Activated CD4-positive, alpha-beta T cell treated with anti-CD3 and anti-CD28 coated beads, Interleukin-2, amount 50 U/mL, for 16 hours (primary cell): Measurements from ENCODE around the gene B3GALNT2.
A peak's percentile ranks its signal among the peaks of the same experiment; 100 is the strongest.

Source experiments
- DNase-seq: peaks from one replicate; pipeline ENCODE4 v3.0.0-alpha.2; 2020

The B3GALNT2 gene

DNA sequence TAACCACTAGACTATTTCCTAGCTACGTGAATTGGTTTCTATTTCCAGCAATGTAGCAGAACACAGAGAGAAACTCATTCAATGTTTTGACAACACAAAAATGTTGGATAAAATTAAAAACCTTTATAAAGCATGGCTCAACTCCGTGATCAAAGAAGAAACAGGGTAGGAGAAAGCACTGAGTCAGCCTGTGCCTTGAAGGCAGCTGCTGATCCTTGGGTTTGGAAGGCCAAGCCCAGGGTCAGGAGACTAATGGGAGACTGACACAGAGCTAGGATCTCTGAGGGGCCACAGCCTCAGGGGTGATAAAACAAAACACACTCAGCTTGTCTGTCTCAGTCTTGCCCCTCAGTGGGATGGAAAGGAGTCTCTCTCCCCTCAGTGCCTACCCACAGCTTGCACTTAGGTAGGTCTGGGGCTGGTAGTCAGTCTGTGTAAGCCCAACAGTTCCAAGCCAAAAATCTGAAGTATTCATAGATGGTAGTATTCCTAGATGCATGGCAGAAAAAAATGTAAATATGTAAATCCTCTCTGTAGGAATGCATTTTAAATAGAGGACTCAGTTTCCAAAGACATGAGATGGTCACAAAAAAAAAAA lies 53.3 kb downstream of the B3GALNT2 start:
- DNase-seq: no peak

DNA sequence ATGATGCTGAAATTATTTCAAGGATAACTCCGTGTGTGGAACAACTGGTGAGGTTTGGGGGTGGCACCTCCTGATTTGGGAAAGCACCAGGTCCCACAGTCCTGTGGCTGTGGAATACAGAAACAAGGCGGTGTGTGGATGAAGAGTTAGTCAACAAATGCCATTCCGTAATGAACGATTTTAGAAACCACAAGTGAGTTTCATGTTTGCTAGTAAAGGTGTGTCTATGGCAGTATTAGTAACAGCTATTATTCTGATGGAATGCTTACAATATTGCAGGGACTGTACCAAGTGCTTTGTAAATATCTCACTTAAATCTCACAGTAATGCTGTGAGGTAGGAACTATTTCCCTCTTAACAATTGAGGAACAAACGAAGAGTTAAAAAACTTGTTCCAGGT lies 53.8 kb downstream of the B3GALNT2 start:
- no peak for DNase-seq

DNA sequence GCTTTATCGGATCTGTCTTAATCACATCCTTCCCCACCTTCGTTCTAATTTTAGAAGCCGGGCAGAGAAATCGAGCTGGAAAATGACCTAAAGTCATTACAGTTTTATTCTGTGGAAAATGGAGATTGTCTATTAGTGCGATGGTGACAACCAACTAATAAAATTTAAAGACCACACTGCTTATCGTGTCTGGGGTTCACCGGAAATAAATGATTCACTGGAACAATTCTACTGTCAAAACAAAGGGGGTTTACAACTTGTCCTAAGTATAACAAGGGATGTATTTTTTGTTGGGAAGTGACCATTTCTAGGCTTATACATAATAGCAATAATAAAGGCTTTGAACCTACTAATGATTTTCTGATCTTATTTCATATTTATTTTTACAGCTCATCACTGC lies 55.6 kb downstream of the B3GALNT2 start:
- no peak for DNase-seq

DNA sequence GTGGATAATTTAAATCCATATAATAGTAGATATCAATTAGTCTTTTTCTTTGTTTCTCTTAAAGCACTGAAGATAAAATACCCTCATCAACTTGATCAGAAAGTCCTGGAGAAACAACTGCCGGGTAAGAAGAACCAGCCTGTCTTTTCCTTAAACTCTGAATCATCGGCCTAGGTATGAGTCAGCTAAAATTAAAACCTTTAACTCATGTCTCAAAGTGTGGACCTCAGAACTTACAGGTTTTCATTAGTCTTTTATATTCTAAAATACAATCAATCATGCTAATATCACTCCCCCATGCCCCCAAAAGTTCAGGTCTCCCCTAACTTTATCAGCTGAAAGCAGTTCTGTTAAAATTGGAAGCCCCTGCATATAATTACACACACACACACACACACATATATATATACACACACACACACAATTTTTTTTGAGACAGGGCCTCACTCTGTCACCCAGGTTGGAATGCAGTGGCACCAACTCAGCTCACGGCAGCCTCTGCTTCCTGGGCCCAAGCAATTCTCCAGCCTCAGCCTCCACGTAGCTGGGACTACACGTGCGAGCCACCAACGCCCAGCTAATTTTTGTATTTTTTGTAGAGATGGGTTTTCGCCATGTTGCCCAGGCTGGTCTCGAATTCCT lies 61.3 kb downstream of the B3GALNT2 start:
- DNase-seq: peak; percentile 23

DNA sequence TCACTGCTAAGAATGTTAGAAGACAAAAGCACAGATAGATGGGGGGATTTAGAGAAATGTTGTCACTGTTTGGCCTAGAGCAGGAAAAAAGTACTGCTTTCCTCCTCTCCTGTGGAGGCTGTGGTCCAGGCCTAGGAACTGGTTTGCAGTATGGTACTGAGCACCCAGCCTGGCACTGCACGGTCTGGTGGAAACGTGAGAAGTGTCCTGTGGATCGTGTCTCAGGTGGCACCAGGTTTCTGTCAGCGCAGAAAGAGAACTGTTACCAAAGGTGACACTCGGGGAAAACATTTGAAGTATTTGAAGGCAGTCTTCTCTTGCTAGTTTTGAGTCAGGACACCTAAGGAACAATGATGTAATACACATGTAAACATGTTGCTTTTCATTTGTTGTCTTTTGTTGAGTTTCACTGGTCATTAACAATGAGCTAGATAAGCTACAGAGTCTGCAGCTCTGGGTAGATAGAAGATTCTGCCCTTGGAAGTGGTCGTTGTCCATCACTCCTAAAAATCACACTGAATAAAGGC lies 63.0 kb downstream of the B3GALNT2 start:
- no peak for DNase-seq

DNA sequence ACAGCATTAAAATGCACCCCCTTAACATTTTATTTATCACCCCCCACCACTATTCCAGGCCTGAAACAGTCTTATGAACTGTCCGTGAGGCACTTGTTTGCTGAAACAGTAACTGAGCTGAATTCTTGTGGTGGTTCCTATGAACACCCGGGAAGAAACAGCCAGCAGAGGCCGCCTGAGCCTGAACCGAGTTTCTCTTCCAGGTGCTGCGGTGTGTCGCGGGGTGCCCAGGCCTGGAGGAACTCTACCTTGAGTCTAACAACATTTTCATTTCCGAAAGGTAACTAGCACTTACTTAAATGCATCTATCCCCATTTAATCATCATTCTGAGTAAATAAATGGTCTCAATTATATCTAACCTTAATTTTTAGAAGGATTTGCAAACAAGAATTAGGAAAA lies 70.3 kb downstream of the B3GALNT2 start:
- DNase-seq: no peak

DNA sequence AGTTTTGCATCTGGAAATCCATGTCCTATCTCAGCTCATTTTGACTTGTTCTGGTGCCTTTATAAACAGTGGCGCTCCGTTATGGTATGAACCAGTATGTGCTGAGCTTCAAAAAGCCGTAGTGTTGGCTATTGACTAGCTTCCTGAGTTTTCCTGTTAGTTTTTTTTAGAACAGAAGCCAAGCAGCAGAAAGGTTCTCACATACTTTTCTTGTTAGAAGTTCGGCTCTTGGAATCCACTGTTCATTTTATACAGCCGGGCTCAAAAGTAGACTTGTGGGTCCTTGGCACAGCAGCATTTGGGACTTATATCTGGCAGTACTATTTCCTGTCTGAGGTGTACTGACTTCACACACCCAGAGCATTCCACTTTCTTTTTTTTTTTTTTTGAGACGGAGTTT lies 73.3 kb downstream of the B3GALNT2 start:
- DNase-seq: no peak

DNA sequence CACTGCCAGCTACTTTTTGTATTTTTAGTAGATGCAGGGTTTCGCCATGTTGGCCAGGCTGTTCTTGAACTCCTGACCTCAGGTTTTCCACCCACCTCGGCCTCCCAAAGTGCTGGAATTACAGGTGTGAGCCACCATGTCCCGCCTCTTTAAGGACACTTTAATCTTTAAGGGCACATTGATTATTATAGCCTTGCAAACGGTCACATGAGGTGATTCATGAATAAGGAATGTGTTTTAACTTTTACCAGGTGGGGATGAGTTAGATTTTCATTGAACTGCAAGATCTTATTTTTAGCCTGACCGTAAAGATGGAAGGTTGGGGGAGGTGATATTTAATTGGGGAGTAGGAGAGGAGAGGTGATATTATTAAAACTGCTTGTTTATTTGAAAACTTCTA lies 75.1 kb downstream of the B3GALNT2 start:
- no peak for DNase-seq

DNA sequence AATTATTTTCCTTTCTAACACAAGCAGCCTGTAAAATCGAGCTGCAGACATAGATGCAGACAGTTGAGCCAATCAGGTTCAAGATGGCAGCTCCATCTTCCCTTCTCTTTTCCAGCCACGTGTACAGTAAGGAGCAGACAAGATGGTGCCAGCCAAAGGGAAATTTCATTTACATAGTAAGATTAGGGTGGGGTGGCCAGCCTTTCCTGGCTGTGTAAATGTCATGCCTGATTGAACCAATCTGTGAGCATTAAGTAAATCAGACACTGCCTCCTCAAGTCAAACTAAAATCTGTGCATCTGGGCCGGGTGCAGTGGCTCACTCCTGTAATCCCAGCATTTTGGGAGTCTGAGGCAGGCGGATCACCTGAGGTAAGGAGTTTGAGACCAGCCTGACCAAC lies 76.8 kb downstream of the B3GALNT2 start:
- no peak for DNase-seq

DNA sequence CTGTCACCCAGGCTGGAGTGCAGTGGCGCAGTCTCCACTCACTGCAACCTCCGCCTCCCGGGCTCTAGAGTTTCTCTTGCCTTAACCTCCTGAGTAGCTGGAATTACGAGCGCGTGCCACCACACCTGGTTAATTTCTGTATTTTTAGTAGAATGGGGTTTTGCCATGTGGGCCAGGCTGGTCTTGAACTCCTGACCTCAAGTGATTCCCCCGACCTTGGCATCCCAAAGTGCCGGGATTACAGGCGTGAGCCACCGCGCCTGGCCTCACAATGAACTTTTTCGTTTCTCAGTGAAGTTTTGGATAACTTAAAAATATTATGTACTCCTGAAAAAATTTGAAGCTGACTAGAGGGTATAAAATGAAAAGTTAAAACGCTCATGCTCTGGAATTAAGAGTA lies 77.6 kb downstream of the B3GALNT2 start:
- DNase-seq: no peak

DNA sequence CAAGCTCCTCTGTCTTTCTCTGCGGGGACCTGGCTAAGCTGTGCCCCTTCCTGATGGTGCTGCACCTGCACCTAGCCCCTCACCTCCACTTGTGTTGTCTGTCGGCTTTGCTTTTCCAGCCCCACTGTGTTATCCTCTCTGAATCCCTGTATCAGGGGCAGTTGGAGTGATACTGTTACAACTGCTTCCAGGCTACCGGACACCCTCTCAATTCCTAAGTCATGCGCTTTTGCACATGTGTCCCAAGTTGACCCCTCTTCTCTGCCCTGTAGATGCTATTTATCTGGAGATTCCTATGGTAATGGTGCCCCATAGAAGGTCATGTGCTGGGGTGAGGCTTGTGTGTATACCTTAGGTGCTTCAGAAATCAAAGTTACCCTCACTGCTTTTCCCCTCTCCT lies 78.1 kb downstream of the B3GALNT2 start:
- DNase-seq: no peak

DNA sequence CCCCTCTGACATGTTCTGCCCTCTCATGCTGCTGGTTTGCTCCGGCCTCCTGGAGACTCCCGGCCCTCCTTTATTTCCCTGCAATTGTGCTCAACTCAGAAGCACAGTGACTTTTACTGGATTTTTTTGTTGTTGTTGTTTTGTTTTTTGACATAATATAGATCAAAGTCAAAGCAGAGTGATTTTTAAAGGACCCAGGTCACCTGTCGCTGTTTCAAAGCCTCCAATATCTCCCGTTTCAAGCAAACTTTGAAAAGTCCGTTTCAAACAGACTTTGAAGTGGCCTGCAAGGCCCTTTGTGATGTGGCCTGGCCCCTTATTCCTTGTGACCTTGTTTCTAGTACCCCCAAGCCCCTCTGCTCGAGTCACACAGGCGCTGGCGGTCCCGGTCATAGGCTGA lies 78.9 kb downstream of the B3GALNT2 start:
- no peak for DNase-seq

DNA sequence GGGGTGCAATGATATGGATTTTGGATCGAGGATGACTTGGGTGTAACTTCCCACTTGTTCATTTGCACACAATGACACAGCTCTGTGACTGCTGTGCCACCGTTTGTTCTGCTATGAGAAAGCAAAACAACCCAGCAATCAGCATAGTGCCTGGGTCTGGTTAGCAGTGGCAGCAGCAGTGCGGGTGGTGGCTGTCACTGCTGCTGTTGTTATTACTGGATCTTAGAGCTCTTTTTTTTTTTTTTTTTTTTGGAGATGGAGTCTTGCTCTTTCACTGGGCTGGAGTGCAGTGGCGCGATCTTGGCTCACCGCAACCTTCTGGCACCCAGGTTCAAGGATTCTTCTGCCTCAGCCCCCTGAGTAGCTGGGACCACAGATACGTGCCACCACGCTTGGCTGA lies 80.2 kb downstream of the B3GALNT2 start:
- DNase-seq: peak; percentile 7

DNA sequence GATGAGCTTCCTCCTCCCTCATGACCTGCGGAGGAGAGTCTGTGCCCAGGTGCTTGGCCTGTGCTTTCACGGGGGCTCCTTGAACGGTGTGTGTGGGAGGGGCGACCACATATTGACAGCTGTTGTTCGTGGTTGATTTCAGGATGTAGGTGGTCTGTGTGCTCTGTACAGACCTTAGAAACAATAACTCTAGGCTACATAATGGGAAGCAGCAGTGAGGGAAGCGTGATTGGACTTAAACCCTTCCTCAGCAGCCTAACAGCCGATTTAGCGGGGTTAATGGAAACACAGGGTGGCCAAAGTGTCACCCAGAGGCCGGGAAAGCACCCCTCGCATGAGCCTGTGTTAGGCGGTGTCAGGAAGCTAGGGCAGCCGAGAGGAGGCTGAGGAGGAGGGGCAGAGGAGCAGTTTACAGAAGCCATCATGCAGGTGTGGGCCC lies 81.0 kb downstream of the B3GALNT2 start:
- DNase-seq: no peak

DNA sequence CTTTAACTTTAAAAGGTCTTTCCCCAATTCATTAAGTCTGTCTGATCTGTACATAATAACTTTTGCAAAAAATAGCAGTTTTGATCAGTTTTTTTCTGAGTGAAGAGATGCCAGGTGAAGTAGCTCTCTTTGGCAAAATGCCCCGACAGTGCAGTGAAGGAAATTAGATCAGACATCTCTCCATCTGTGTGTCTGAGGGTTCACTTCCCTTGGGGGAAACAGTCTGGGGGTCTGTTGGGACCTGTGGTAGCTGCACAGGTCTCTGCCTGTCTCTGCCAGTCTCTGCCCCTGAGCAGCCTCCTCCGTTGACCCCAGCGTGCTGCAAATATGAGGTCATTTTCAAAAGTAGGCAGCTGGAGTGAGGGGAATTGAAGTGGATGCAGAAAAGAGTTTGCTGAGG lies 82.5 kb downstream of the B3GALNT2 start:
- DNase-seq: no peak

DNA sequence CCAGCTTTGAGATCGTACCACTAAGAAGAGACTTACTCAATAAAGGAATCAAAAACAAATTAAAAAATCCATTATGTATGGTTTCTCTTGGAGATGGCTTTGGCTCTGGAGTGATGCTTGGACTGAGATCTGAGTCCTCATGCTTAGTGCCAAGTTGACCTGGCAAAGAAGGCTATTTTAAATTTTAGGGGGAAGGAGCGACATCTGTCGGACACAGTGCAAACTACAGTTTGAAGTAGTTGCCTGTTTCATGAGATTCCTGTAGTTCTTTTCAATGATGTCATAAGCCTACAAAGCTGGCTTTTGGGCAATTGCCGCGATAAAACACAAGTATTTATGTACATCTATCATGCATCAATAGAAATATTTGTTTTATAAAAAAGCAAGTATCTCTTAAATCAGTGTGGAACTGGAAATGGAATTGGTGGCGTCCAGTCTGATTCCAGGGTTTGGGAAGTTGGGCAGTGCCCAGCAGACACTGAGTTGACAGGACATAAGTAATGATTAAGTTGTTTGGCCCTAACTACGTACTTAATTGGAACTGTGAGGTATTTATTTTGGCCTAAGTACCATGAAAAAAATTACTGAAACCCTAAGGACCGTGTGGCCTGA lies 87.1 kb downstream of the B3GALNT2 start:
- DNase-seq: peak; percentile 72

DNA sequence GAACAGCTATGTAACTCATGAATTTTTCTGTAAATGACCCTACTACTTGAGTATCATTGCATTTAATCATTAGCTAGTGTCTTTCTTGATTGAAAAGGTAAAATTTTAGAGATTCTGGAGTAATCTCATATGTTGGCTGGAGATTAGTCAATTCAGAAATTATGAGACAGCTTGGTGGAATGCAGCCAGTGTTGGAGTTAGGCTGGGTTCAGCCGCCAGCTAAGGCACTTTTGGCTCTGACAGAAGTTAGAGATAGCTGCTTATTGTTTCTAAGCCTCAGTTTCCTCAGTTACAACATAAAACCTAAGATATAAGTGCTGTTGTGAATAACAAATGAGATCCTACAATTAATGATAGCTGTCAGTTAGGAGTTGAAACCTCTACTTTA lies 87.6 kb downstream of the B3GALNT2 start:
- no peak for DNase-seq

DNA sequence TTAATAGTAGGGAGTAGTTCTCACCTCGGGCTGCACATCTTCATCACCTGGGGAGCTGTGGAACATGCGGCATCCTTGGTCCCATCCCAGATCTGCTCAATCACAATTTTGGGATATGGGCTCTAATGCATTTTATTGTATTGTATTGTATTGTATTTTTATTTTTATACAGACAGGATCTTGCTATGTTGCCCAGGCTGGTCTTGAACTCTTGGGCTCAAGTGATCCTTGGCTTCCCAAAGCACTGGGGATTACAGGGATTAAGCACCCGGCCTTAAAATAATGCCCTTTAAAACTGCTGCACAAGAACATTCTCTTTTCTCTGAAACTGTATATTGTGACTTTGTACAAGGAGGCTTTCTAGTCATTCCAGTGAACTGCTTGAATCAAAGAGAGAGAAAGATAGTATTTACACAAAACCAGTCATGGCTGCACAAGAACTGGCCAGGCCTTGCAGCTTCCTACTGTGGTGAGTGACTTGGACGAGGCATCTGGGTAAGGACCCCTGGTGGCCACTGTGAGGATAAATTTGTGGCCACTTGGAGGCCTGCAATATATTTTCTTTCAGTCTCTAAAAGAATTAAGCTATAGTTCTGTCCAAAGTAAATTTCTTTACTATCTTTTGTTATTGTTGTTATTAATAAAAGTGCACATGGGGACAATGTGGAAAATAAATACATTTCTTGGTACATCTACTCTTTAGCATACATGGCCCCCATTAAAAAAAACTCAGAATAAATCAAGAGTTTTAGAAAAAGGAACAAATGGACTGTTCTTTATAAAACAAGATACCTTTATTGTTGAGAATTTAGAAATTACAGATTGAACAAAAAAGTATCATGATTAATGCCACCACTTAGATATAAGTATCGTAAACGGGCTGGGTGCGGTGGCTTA lies 89.0 kb downstream of the B3GALNT2 start:
- peak; percentile 66 for DNase-seq

DNA sequence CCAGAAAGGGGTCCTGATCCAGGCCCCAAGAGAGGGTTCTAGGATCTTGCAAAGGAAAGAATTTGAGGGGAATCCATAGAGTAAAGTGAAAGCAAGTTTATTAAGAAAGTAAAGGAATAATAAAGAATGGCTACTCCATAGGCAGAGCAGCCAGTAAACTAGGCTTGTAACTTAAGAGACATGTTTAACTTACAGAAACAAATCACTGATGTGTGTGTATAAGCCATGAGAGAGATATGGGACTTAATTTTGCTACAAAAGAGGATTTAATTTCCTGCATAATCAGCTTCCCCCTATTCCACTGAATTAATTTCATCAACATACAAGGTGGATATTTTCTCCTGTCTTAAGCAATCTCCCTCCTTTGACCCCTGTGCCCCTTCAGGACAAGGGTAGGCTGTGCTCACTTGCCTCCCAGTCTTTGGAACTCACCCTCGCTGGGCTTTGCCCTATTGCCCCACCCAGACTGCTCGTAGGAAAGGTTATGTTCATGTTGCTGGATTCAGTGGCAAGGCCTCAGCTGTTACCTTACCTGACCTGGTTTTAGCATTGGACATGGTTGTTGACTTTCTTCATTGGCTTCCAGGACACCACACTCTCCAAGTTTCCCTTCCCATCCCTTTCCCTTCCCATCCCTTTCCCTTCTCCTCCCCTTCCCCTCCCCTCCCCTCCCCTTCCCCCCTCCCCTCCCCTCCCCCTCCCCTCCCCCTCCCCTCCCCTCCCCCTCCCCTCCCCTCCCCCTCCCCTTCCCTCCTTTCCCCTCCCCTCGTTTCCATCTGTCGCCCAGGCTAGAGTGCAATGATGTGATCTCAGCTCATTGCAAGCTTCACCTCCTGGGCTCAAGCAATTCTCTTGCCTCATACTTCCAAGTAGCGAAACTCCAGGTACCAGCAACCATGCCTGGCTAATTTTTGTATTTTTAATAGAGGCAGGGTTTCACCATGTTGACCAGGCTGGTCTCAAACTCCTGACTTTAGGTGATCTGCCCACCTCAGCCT lies 92.5 kb downstream of the B3GALNT2 start:
- no peak for DNase-seq

DNA sequence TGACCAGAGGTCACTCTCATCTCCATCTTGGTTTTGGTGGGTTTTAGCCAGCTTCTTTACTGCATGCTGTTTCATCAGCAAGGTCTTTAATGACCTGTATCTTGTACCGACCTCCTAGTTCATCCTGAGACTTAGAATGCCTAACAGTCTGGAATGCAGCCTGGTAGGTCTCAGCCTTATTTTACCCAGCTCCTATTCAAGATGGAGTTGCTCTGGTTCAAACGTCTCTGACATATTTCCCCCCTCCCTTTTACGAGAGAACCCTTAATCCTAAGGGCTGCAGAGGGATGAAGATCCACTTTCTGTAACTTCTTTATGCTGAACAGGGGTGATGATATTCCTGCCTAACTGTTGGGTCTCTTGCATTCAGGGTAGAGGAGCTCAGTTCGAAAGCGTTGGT lies 93.8 kb downstream of the B3GALNT2 start:
- DNase-seq: no peak

DNA sequence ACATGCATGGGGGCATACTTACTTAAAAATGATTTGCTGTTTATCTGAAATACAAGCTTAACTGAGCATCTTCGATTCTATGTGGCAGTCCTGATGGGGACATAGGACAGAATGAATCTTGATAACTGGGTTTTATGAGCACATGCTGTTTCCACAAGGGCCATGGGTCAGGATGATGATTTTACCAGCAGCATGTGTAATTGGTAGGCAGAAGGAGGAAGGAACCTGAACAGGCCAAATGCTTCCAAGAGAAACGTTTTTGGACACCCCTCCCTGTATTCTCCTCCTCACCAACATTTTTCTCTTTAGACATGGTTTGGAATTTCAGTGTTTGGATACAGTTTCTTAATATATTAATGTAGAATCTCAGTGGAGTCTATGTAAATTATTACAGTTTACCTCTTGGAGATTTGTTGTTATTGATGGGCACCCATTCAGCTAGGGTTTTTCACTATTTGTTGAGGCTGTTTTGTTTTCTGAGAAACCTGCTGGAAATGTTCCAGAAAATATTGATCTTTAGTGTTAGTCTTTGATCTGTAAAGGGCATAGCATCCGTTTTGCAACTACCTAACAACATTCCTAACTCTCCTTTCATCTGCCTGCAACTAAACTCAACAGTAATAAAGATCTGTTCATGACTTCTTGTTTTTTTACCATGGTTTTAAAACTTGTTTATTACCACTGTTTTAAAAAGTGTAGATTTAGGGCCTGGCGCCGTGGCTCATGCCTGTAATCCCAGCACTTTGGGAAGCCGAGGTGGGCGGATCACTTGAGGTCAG lies 95.0 kb downstream of the B3GALNT2 start:
- no peak for DNase-seq
